ENCODE measurements around the gene SLC7A14. TPM values are rescaled to one million over a fixed set of nuclear protein-coding genes. Genes with fewer than 3 reads are reported as not detected.

SLC7A14 gene
- total and polyA plus RNA-seq, 2 of the 4 experiments (the other 2 are of a cell fraction): 2.7 to 6.8 TPM

- POLR2A ChIA-PET (ENCODE audit: unreplicated experiment): no interaction called here
- intact Hi-C loops (cut with micrococcal nuclease): loop anchor here (2.0 kb wide), 2 partner anchors 18 to 166 kb away; partner anchors contain the start of gene CLDN11
- H3K56ac ChIP-seq (ENCODE audit: extremely low read depth, insufficient read depth, low read length): no peak overlapping the region
- H3K9me3 ChIP-seq (ENCODE audit: control insufficient read depth, insufficient read depth, low read length): peaks cover 3% of the 10 kb centered on the region
- H3K4me1 ChIP-seq (ENCODE audit: control insufficient read depth, insufficient read depth, low read length): no peaks in the 10 kb centered on the region
- BruUV-seq (replicated peaks): no TSS peak
- H2BK5ac ChIP-seq (ENCODE audit: low read depth, low read length, poor library complexity, severe bottlenecking): no peak overlapping the region
- 5% methylated on average over 25 of the region's 81 CpGs; no CpG with 5 or more reads in 1 of the 2 experiments for WGBS, 2 experiments (ENCODE audit: extremely low coverage in 2 of 2, insufficient read length in 1 of 2)
- in situ Hi-C loops (cut with MboI; ENCODE audit: low sequenced_read_pairs): no loop called here
- CTCF ChIA-PET: interaction anchor here (0.9 to 1.3 kb wide), 2 partner anchors 118 to 226 kb away, joined by 3 to 4 read pairs; no protein-coding TSS in a partner anchor
- H4K8ac ChIP-seq (ENCODE audit: low read depth in 2 of 2, low read length in 2 of 2): no peak overlapping the region
- no peak overlapping the region for H3K18ac ChIP-seq (ENCODE audit: low read depth, low read length)
- no peak overlapping the region for H3K14ac ChIP-seq (replicated peaks; ENCODE audit: low read depth, low read length)
- H4K91ac ChIP-seq (ENCODE audit: insufficient read depth, low read depth, low read length): no peak overlapping the region
- no peak overlapping the region for H4K5ac ChIP-seq (ENCODE audit: low read depth, low read length)
- no peak overlapping the region for H2AK5ac ChIP-seq (ENCODE audit: low read depth, low read length)
- H3K23ac ChIP-seq (ENCODE audit: low read depth, low read length): peak overlapping the region; percentile 27; the same call in 1 of the 2 replicates
- no peaks in the 10 kb centered on the region for H3K36me3 ChIP-seq (ENCODE audit: control insufficient read depth, insufficient read depth, low read length)
- H3K4ac ChIP-seq (ENCODE audit: low read depth, low read length): no peak overlapping the region
- peak; percentile 78 for ATAC-seq (ENCODE audit: low read depth)
- no peaks in the 10 kb centered on the region for H3K9me1 ChIP-seq (ENCODE audit: insufficient read depth, low read length)
- peak overlapping the region; percentile 77 for H2AFZ ChIP-seq (replicated peaks; ENCODE audit: low read length, poor library complexity)
- dilution Hi-C loops (cut with HindIII; ENCODE audit: low sequenced_read_pairs, unreplicated experiment): no loop called here
- H3K79me1 ChIP-seq (ENCODE audit: low read depth in 1 of 2, low read length in 2 of 2): no peaks in the 10 kb centered on the region
- H2BK20ac ChIP-seq (ENCODE audit: low read depth, low read length): no peak overlapping the region
- H2BK120ac ChIP-seq (ENCODE audit: low read depth, low read length): no peak overlapping the region; the same call in 1 of the 2 replicates
- H3K4me3 ChIP-seq (ENCODE audit: insufficient read depth, low read depth, low read length): peak overlapping the region; percentile 37
- H3K4me2 ChIP-seq (ENCODE audit: low read depth, low read length): peak overlapping the region; percentile 76
- H3K27me3 ChIP-seq (ENCODE audit: control insufficient read depth, insufficient read depth, low read length): peaks cover 35% of the 10 kb centered on the region
- no peak overlapping the region for H3K27ac ChIP-seq (ENCODE audit: insufficient read depth, low read length)
- DNase-seq: peak; percentile 11
- H3K9ac ChIP-seq (ENCODE audit: low read depth, low read length): no peak overlapping the region; the same call in 1 of the 2 replicates
- H2BK15ac ChIP-seq (ENCODE audit: low read depth, low read length): no peak overlapping the region
- no peak overlapping the region for H2AK9ac ChIP-seq (replicated peaks; ENCODE audit: low read depth, low read length, poor library complexity)
- TF ChIP-seq POLR2A (IDR thresholded peaks at IDR 0.05; ENCODE audit: low read depth, low read length) (no peak), CEBPB (IDR thresholded peaks at IDR 0.05; ENCODE audit: low read depth, low read length) (no peak), RFX5 (IDR thresholded peaks at IDR 0.05; ENCODE audit: low read depth, low read length) (no peak), RCOR1 (IDR thresholded peaks at IDR 0.05; ENCODE audit: insufficient replicate concordance, low read length) (no peak), MXI1 (IDR thresholded peaks at IDR 0.05; ENCODE audit: borderline replicate concordance, low read depth, low read length) (no peak)
- TF ChIP-seq, protein P1, sequence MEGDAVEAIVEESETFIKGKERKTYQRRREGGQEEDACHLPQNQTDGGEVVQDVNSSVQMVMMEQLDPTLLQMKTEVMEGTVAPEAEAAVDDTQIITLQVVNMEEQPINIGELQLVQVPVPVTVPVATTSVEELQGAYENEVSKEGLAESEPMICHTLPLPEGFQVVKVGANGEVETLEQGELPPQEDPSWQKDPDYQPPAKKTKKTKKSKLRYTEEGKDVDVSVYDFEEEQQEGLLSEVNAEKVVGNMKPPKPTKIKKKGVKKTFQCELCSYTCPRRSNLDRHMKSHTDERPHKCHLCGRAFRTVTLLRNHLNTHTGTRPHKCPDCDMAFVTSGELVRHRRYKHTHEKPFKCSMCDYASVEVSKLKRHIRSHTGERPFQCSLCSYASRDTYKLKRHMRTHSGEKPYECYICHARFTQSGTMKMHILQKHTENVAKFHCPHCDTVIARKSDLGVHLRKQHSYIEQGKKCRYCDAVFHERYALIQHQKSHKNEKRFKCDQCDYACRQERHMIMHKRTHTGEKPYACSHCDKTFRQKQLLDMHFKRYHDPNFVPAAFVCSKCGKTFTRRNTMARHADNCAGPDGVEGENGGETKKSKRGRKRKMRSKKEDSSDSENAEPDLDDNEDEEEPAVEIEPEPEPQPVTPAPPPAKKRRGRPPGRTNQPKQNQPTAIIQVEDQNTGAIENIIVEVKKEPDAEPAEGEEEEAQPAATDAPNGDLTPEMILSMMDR (conservative IDR thresholded peaks at IDR 0.05; ENCODE audit: low read depth, low read length): no peak
- H4K20me1 ChIP-seq (ENCODE audit: insufficient read depth, low read length): no peaks in the 10 kb centered on the region
Measured at GRCh38 chr3:170585008-170585936, 603 bp downstream of the SLC7A14 start.

Data from IMR-90 (cell line).